Panc1 (cell line): ENCODE results near the gene AMZ1.

Source experiments
- POLR2AphosphoS5 ChIP-seq: IDR thresholded peaks from 2 replicates; pipeline ENCODE4 v1.6.1; 2012; ENCODE audit warnings: mild to moderate bottlenecking, low read depth, low read length, moderate library complexity
- SIN3A ChIP-seq: IDR thresholded peaks from 2 replicates; pipeline ENCODE4 v1.6.1; 2012; ENCODE audit warnings: low read depth, mild to moderate bottlenecking, low read length, moderate library complexity, borderline replicate concordance; ENCODE audit not compliant: insufficient read depth
- TCF7L2 ChIP-seq: IDR thresholded peaks from 2 replicates; pipeline ENCODE4 v1.6.1; 2011; ENCODE audit warnings: mild to moderate bottlenecking, low read depth, low read length, inconsistent platforms
- TF ChIP-seq, protein P1 (sequence below): fragments of 450-650 bp; IDR thresholded peaks from 2 replicates; pipeline ENCODE4 v1.5.1; 2017; ENCODE audit warnings: mild to moderate bottlenecking
- TF ChIP-seq, protein P2 (sequence below), 2 experiments: IDR thresholded peaks; 2 replicates each; pipeline ENCODE4 v1.6.1; 2011 to 2012; ENCODE audit warnings: low read depth in 2 of 2, control low read depth in 1 of 2, low read length in 1 of 2, mild to moderate bottlenecking in 1 of 2, moderate library complexity in 1 of 2; ENCODE audit not compliant: insufficient read depth in 1 of 2

DNA sequence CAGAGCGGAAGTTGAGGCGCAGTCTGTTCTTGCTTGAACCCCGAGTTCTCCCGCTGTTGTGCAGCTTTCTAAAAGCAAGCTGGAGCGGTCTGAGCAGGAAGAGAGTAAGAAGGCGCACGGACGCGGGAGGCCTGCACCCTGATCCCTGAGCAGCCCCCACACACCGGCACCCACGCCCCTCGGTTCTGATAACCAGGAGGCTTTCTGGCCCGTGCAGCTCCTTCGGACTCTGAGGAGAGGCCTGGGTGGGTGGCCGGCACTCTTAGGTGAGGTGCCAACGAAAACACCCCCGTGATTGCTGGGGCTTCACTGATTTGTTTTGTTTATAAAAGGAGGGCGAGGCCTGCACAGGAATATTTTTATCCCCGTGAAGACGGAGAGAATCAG is 28.9 kb downstream of the AMZ1 start:
- TF ChIP-seq, protein P1, sequence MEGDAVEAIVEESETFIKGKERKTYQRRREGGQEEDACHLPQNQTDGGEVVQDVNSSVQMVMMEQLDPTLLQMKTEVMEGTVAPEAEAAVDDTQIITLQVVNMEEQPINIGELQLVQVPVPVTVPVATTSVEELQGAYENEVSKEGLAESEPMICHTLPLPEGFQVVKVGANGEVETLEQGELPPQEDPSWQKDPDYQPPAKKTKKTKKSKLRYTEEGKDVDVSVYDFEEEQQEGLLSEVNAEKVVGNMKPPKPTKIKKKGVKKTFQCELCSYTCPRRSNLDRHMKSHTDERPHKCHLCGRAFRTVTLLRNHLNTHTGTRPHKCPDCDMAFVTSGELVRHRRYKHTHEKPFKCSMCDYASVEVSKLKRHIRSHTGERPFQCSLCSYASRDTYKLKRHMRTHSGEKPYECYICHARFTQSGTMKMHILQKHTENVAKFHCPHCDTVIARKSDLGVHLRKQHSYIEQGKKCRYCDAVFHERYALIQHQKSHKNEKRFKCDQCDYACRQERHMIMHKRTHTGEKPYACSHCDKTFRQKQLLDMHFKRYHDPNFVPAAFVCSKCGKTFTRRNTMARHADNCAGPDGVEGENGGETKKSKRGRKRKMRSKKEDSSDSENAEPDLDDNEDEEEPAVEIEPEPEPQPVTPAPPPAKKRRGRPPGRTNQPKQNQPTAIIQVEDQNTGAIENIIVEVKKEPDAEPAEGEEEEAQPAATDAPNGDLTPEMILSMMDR, result no peak
- no peak for TF ChIP-seq POLR2AphosphoS5
- TF ChIP-seq SIN3A, result no peak
- TF ChIP-seq, protein P2, sequence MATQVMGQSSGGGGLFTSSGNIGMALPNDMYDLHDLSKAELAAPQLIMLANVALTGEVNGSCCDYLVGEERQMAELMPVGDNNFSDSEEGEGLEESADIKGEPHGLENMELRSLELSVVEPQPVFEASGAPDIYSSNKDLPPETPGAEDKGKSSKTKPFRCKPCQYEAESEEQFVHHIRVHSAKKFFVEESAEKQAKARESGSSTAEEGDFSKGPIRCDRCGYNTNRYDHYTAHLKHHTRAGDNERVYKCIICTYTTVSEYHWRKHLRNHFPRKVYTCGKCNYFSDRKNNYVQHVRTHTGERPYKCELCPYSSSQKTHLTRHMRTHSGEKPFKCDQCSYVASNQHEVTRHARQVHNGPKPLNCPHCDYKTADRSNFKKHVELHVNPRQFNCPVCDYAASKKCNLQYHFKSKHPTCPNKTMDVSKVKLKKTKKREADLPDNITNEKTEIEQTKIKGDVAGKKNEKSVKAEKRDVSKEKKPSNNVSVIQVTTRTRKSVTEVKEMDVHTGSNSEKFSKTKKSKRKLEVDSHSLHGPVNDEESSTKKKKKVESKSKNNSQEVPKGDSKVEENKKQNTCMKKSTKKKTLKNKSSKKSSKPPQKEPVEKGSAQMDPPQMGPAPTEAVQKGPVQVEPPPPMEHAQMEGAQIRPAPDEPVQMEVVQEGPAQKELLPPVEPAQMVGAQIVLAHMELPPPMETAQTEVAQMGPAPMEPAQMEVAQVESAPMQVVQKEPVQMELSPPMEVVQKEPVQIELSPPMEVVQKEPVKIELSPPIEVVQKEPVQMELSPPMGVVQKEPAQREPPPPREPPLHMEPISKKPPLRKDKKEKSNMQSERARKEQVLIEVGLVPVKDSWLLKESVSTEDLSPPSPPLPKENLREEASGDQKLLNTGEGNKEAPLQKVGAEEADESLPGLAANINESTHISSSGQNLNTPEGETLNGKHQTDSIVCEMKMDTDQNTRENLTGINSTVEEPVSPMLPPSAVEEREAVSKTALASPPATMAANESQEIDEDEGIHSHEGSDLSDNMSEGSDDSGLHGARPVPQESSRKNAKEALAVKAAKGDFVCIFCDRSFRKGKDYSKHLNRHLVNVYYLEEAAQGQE (IDR thresholded peaks at IDR 0.05; ENCODE audit: insufficient read depth in 1 of 2, low read depth in 2 of 2, low read length in 1 of 2), result no peak
- no peak for TF ChIP-seq TCF7L2
